H9 (cell line): Measurements from ENCODE around the gene GRIK3. TPM values are rescaled to one million over a fixed set of nuclear protein-coding genes. Genes with fewer than 3 reads are reported as not detected.

Experiments used
- DNase-seq: peaks from one replicate; pipeline ENCODE4 v3.0.0-alpha.2; 2017
- H2AFZ ChIP-seq: one replicate; pipeline ENCODE4 v1.6.1; 2013; ENCODE audit warnings: mild to moderate bottlenecking, low read length, control low read depth, moderate library complexity
- H2AK5ac ChIP-seq: 2 replicates; pipeline ENCODE4 v1.6.1; 2013; ENCODE audit warnings: low read length, control low read depth, mixed read lengths; ENCODE audit not compliant: insufficient read length
- H2BK120ac ChIP-seq: one replicate; pipeline ENCODE4 v1.6.1; 2013; ENCODE audit warnings: low read depth, mild to moderate bottlenecking, low read length, control low read depth, inconsistent platforms; ENCODE audit not compliant: poor library complexity, severe bottlenecking
- H2BK12ac ChIP-seq: 2 replicates; pipeline ENCODE4 v1.6.1; 2013; ENCODE audit warnings: low read length, control low read depth, mixed read lengths, low read depth; ENCODE audit not compliant: insufficient read length
- H2BK15ac ChIP-seq: 2 replicates; pipeline ENCODE4 v1.6.1; 2013; ENCODE audit warnings: low read depth, low read length, control low read depth
- H2BK20ac ChIP-seq: one replicate; pipeline ENCODE4 v1.6.1; 2013; ENCODE audit warnings: low read depth, mild to moderate bottlenecking, low read length, control low read depth, inconsistent platforms; ENCODE audit not compliant: poor library complexity, severe bottlenecking
- H2BK5ac ChIP-seq: 2 replicates; pipeline ENCODE4 v1.6.1; 2013; ENCODE audit warnings: low read length, control low read depth, mixed read lengths; ENCODE audit not compliant: insufficient read length
- H3K14ac ChIP-seq: 2 replicates; pipeline ENCODE4 v1.6.1; 2013; ENCODE audit warnings: low read length, control low read depth; ENCODE audit not compliant: insufficient read depth
- H3K18ac ChIP-seq: 2 replicates; pipeline ENCODE4 v1.6.1; 2013; ENCODE audit warnings: low read depth, mild to moderate bottlenecking, mixed read lengths, low read length, control low read depth; ENCODE audit not compliant: insufficient read length
- H3K23ac ChIP-seq: 2 replicates; pipeline ENCODE4 v1.6.1; 2013; ENCODE audit warnings: low read length, control low read depth, mixed read lengths, low read depth; ENCODE audit not compliant: insufficient read length
- H3K23me2 ChIP-seq: 2 replicates; pipeline ENCODE4 v1.6.1; 2013; ENCODE audit warnings: low read depth, mild to moderate bottlenecking, mixed read lengths, low read length, control low read depth; ENCODE audit not compliant: insufficient read length, poor library complexity, severe bottlenecking
- H3K27ac ChIP-seq: 2 replicates; pipeline ENCODE4 v1.5.1; 2013; ENCODE audit warnings: low read length, control low read depth, mixed read lengths, low read depth; ENCODE audit not compliant: insufficient read length
- H3K27me3 ChIP-seq: 2 replicates; pipeline ENCODE4 v1.6.1; 2013; ENCODE audit warnings: low read length, control low read depth, inconsistent platforms; ENCODE audit not compliant: insufficient read depth
- H3K4ac ChIP-seq: 2 replicates; pipeline ENCODE4 v1.6.1; 2013; ENCODE audit warnings: low read depth, mild to moderate bottlenecking, control low read depth, inconsistent platforms, low read length, moderate library complexity
- H3K4me1 ChIP-seq: 2 replicates; pipeline ENCODE4 v1.6.1; 2013; ENCODE audit warnings: low read length, control low read depth, inconsistent platforms; ENCODE audit not compliant: insufficient read depth
- H3K4me2 ChIP-seq: 2 replicates; pipeline ENCODE4 v1.6.1; 2013; ENCODE audit warnings: low read length, control low read depth, mixed read lengths; ENCODE audit not compliant: insufficient read length, insufficient read depth
- H3K56ac ChIP-seq: 2 replicates; pipeline ENCODE4 v1.6.1; 2013; ENCODE audit warnings: low read depth, mild to moderate bottlenecking, mixed read lengths, low read length, control low read depth; ENCODE audit not compliant: insufficient read length
- H3K79me1 ChIP-seq: 2 replicates; pipeline ENCODE4 v1.6.1; 2013; ENCODE audit warnings: low read depth, mild to moderate bottlenecking, moderate library complexity, low read length, control low read depth, inconsistent platforms; ENCODE audit not compliant: insufficient read depth, poor library complexity, severe bottlenecking
- H3K79me2 ChIP-seq: 2 replicates; pipeline ENCODE4 v1.6.1; 2013; ENCODE audit warnings: low read length, control low read depth, inconsistent platforms; ENCODE audit not compliant: insufficient read depth
- H3K9ac ChIP-seq: 2 replicates; pipeline ENCODE4 v1.6.1; 2013; ENCODE audit warnings: low read length, control low read depth, mixed read lengths; ENCODE audit not compliant: insufficient read length; ENCODE audit errors: extremely low read depth
- H3K9me3 ChIP-seq: one replicate; pipeline ENCODE4 v1.6.1; 2013; ENCODE audit warnings: low read depth, low read length, inconsistent platforms; ENCODE audit not compliant: control insufficient read depth
- H3T11ph ChIP-seq: one replicate; pipeline ENCODE4 v1.6.1; 2013; ENCODE audit warnings: mild to moderate bottlenecking, low read length, control low read depth, inconsistent platforms
- H4K20me1 ChIP-seq: one replicate; pipeline ENCODE4 v1.6.1; 2013; ENCODE audit not compliant: control insufficient read depth, insufficient read length, insufficient read depth
- H4K5ac ChIP-seq: 2 replicates; pipeline ENCODE4 v1.6.1; 2013; ENCODE audit warnings: low read depth, mild to moderate bottlenecking, mixed read lengths, low read length, control low read depth; ENCODE audit not compliant: insufficient read length
- H4K8ac ChIP-seq: replicated peaks from 2 replicates; pipeline ENCODE4 v1.6.1; 2013; ENCODE audit warnings: low read length, control low read depth, mixed read lengths, low read depth; ENCODE audit not compliant: insufficient read length
- H4K91ac ChIP-seq: 2 replicates; pipeline ENCODE4 v1.6.1; 2013; ENCODE audit warnings: low read depth, mild to moderate bottlenecking, moderate library complexity, mixed read lengths, low read length, control low read depth; ENCODE audit not compliant: insufficient read length
- H3K27ac Mint-ChIP-seq, 3 experiments: 2 replicates in 2 of 3; 3 replicates in 1 of 3; pipeline ENCODE4 v1.8.0; 2020 to 2021; ENCODE audit warnings: mixed read lengths in 3 of 3, mild to moderate bottlenecking in 1 of 3, moderate library complexity in 1 of 3
- H3K27me3 Mint-ChIP-seq: 2 replicates; pipeline ENCODE4 v1.8.0; 2021; ENCODE audit warnings: low read depth, mild to moderate bottlenecking, moderate library complexity, mixed read lengths
- H3K36me3 Mint-ChIP-seq, 3 experiments: 2 replicates in 2 of 3; 3 replicates in 1 of 3; pipeline ENCODE4 v1.8.0; 2020 to 2021; ENCODE audit warnings: low read depth in 3 of 3, mixed read lengths in 3 of 3; ENCODE audit not compliant: insufficient read depth in 1 of 3
- H3K4me1 Mint-ChIP-seq, 2 experiments: 2 replicates each; pipeline ENCODE4 v1.8.0; 2020; ENCODE audit warnings: mixed read lengths in 2 of 2
- H3K4me3 Mint-ChIP-seq, 2 experiments: 2 replicates in 1 of 2; 3 replicates in 1 of 2; pipeline ENCODE4 v1.8.0; 2020 to 2021; ENCODE audit warnings: mild to moderate bottlenecking in 2 of 2, mixed read lengths in 2 of 2, moderate library complexity in 1 of 2
- H3K9me3 Mint-ChIP-seq, 2 experiments: 2 replicates in 1 of 2; 3 replicates in 1 of 2; pipeline ENCODE4 v1.8.0; 2020; ENCODE audit warnings: mild to moderate bottlenecking in 2 of 2, mixed read lengths in 2 of 2, moderate library complexity in 1 of 2
- CTCF ChIP-seq: fragments of 200-600 bp; sonication (generic); conservative IDR thresholded peaks from 3 replicates; pipeline ENCODE4 v1.8.0; 2021; ENCODE audit warnings: antibody characterized with exemption, mild to moderate bottlenecking
- WGBS: extraction: QIAGEN DNeasy Blood & Tissue Kit; methylation state at CpG from one replicate; pipeline ENCODE4 v1.1.7; 2013; ENCODE audit warnings: missing lambda C conversion rate, low lambda C conversion rate, mixed read lengths; ENCODE audit not compliant: insufficient read length; ENCODE audit errors: extremely low coverage; 5-methylcytosine and 5-hydroxymethylcytosine counted together
- total RNA-seq: library from RNA; stranded (reverse); gene quantifications from 2 replicates; pipeline ENCODE4 v1.2.1, GENCODE V29; 2021

GRIK3 gene
- total RNA-seq, 1 experiment from 2014 or later: 1.7 TPM

DNA sequence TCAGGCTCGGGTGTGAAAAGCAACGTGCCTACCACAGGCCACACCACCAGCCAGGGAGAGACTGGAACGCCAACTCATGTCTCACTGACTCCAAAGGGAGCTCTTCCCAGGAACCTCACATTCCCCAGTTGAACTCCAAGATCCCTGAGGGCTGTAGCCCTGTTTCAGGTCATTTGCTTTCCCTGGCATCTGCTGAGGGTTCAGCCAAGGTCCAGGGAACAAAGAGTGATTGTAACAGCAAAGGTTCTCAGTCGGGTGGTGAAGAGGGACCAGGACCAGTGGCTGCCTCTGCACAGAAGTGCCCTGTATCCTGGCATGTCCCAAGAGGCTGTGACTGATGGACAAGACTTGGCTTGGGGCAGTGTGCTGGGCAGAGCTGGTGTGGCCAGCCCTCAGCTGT is 42.8 kb downstream of the GRIK3 start:
- H3K27me3 Mint-ChIP-seq: peaks cover 6% of the 10 kb centered on the region
- Histone ChIP-seq H2BK12ac (no peak overlapping the region), H3K4ac (no peak overlapping the region), H4K91ac (no peak overlapping the region), H3K18ac (no peak overlapping the region), H3K9ac (no peak overlapping the region), H3K23me2 (no peaks in the 10 kb centered on the region), H4K5ac (no peak overlapping the region), H3K4me1 (no peaks in the 10 kb centered on the region), H2BK15ac (no peak overlapping the region), H3K79me1 (no peaks in the 10 kb centered on the region), H3K23ac (no peak overlapping the region), H3K14ac (no peak overlapping the region), H2AK5ac (no peak overlapping the region), H2BK5ac (no peak overlapping the region), H3K9me3 (no peaks in the 10 kb centered on the region), H3K27ac (no peak overlapping the region), H3K79me2 (no peaks in the 10 kb centered on the region), H3T11ph (no peak overlapping the region), H4K20me1 (no peaks in the 10 kb centered on the region), H2BK120ac (no peak overlapping the region), H3K27me3 (no peaks in the 10 kb centered on the region), H2BK20ac (no peak overlapping the region), H4K8ac (no peak overlapping the region), H3K4me2 (no peak overlapping the region), H2AFZ (no peak overlapping the region), H3K56ac (no peak overlapping the region)
- H3K36me3 Mint-ChIP-seq: no peaks in the 10 kb centered on the region; a peak in 1 of 7 replicates
- no CpG with 5 or more reads among the region's 4 CpGs for WGBS
- no peaks in the 10 kb centered on the region for H3K9me3 Mint-ChIP-seq
- no peaks in the 10 kb centered on the region for H3K4me1 Mint-ChIP-seq
- no peak overlapping the region for H3K4me3 Mint-ChIP-seq
- no peak for TF ChIP-seq CTCF
- DNase-seq: no peak
- H3K27ac Mint-ChIP-seq: no peak overlapping the region
